WERI-Rb-1 (cell line): ENCODE data around the gene TBC1D1.

Source experiments
- DNase-seq: peaks from one replicate; pipeline ENCODE4 v3.0.0-alpha.2; 2020
- H3K27ac ChIP-seq: fragments of 250-450 bp; sonication (Bioruptor Pico); 2 replicates; pipeline ENCODE4 v1.5.1; 2020; ENCODE audit warnings: mild to moderate bottlenecking, moderate library complexity
- H3K27me3 ChIP-seq: fragments of 250-450 bp; sonication (Bioruptor Pico); 2 replicates; pipeline ENCODE4 v1.5.1; 2021; ENCODE audit warnings: mild to moderate bottlenecking, low read depth, moderate library complexity; ENCODE audit not compliant: insufficient read depth, severe bottlenecking
- H3K36me3 ChIP-seq: fragments of 250-450 bp; sonication (Bioruptor Pico); 2 replicates; pipeline ENCODE4 v1.5.1; 2020; ENCODE audit warnings: mild to moderate bottlenecking, moderate library complexity
- H3K4me3 ChIP-seq: 2 replicates; pipeline ENCODE4 v1.5.1; 2011; ENCODE audit warnings: low read depth, mild to moderate bottlenecking, control low read depth, low read length
- H3K9me3 ChIP-seq: fragments of 250-450 bp; sonication (Bioruptor Pico); 2 replicates; pipeline ENCODE4 v1.5.1; 2021; ENCODE audit warnings: mild to moderate bottlenecking, moderate library complexity; ENCODE audit not compliant: severe bottlenecking
- CTCF ChIP-seq: IDR thresholded peaks from 2 replicates; pipeline ENCODE4 v1.5.1; 2011; ENCODE audit warnings: low read depth, mild to moderate bottlenecking, control low read depth, inconsistent platforms, low read length

TBC1D1 gene

GRCh38 chr4:38111717-38112116, 220.8 kb downstream of the TBC1D1 start:
- DNase-seq: no peak
- TF ChIP-seq CTCF: no peak
- Histone ChIP-seq H3K4me3 (no peak overlapping the region), H3K9me3 (no peaks in the 10 kb centered on the region), H3K36me3 (peaks cover 14% of the 10 kb centered on the region), H3K27me3 (no peaks in the 10 kb centered on the region), H3K27ac (no peak overlapping the region)

GRCh38 chr4:38113132-38113531, 222.2 kb downstream of the TBC1D1 start:
- H3K27me3 ChIP-seq: no peaks in the 10 kb centered on the region
- no peak overlapping the region for H3K27ac ChIP-seq
- H3K9me3 ChIP-seq: no peaks in the 10 kb centered on the region
- TF ChIP-seq CTCF: no peak
- no peak overlapping the region for H3K4me3 ChIP-seq
- H3K36me3 ChIP-seq: peaks cover 14% of the 10 kb centered on the region
- no peak for DNase-seq

GRCh38 chr4:38113551-38113950, 222.7 kb downstream of the TBC1D1 start:
- Histone ChIP-seq H3K9me3 (no peaks in the 10 kb centered on the region), H3K27me3 (no peaks in the 10 kb centered on the region), H3K36me3 (peaks cover 16% of the 10 kb centered on the region), H3K27ac (no peak overlapping the region), H3K4me3 (no peak overlapping the region)
- no peak for DNase-seq
- no peak for TF ChIP-seq CTCF

- Histone ChIP-seq H3K9me3 (no peaks in the 10 kb centered on the region), H3K36me3 (peaks cover 16% of the 10 kb centered on the region)
- no peak for DNase-seq
Measured at GRCh38 chr4:38114386-38115150, 223.7 kb downstream of the TBC1D1 start.

GRCh38 chr4:38115601-38116000, 224.7 kb downstream of the TBC1D1 start:
- Histone ChIP-seq H3K4me3 (no peak overlapping the region), H3K9me3 (no peaks in the 10 kb centered on the region), H3K36me3 (peaks cover 16% of the 10 kb centered on the region), H3K27me3 (no peaks in the 10 kb centered on the region), H3K27ac (no peak overlapping the region)
- TF ChIP-seq CTCF: no peak
- no peak for DNase-seq

More at GRCh38 chr4:38114386-38115150, 223.7 kb downstream of the TBC1D1 start:
- no peak for TF ChIP-seq CTCF
- Histone ChIP-seq H3K27me3 (no peaks in the 10 kb centered on the region), H3K4me3 (no peak overlapping the region), H3K27ac (no peak overlapping the region)

- H3K9me3 ChIP-seq: no peaks in the 10 kb centered on the region
Measured at GRCh38 chr4:38117591-38117990, 226.7 kb downstream of the TBC1D1 start.

More at GRCh38 chr4:38117591-38117990, 226.7 kb downstream of the TBC1D1 start:
- no peaks in the 10 kb centered on the region for H3K27me3 ChIP-seq
- no peak overlapping the region for H3K4me3 ChIP-seq
- peaks cover 16% of the 10 kb centered on the region for H3K36me3 ChIP-seq
- DNase-seq: no peak
- H3K27ac ChIP-seq: no peak overlapping the region
- no peak for TF ChIP-seq CTCF
